Measurements from ENCODE around the gene NISCH.

The NISCH gene

GRCh38 chr3:52512727-52513126, 57.3 kb downstream of the NISCH start:
- DNase-seq (ENCODE audit: extremely low read depth, low read depth), result no peak
- TF ChIP-seq, protein P1, sequence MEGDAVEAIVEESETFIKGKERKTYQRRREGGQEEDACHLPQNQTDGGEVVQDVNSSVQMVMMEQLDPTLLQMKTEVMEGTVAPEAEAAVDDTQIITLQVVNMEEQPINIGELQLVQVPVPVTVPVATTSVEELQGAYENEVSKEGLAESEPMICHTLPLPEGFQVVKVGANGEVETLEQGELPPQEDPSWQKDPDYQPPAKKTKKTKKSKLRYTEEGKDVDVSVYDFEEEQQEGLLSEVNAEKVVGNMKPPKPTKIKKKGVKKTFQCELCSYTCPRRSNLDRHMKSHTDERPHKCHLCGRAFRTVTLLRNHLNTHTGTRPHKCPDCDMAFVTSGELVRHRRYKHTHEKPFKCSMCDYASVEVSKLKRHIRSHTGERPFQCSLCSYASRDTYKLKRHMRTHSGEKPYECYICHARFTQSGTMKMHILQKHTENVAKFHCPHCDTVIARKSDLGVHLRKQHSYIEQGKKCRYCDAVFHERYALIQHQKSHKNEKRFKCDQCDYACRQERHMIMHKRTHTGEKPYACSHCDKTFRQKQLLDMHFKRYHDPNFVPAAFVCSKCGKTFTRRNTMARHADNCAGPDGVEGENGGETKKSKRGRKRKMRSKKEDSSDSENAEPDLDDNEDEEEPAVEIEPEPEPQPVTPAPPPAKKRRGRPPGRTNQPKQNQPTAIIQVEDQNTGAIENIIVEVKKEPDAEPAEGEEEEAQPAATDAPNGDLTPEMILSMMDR (IDR thresholded peaks at IDR 0.05; ENCODE audit: low read depth, low read length), result no peak

DNA sequence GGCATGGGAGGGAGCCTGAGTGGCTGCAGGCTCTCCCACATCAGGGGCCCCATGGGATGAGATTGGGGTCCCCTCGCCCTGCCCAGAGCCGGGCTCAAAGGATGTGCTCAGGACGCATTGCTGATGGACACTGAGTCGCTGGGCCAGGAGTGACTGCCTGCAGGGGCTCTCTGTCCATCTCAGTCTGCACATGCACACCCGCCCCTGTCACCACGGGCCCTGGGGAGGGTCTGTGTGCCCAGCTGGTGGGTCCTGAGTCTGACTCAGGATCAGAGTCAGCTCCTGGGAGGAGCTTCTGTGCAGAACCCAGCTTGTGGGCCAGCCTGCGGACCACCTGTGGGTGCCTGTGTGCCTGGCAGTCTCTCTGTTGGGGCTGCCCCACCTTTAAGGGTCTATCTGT, 57.9 kb downstream of the NISCH start:
- no peak for DNase-seq (ENCODE audit: extremely low read depth, low read depth)
- TF ChIP-seq, protein P1 (IDR thresholded peaks at IDR 0.05; ENCODE audit: low read depth, low read length), result no peak

DNA sequence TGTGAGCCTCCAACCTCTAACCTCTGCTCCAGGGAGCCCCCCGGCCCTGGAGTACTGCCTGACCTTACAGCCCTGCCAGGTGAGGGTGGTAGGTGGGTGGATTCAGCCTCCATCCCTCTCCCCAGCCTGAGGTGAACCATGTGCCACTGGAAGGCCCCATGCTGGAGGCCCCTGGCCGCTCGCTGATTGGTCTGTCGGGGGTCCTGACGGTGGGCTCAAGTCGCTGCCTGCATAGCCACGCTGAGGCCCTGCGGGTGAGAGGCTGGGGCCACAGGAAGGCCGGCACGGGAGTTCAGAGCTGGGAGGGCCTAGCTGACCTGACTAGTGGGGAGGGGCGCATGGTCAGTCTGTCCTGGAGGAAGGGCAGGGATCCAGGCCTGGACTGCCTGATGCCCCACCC, 59.2 kb downstream of the NISCH start:
- TF ChIP-seq, protein P1 (IDR thresholded peaks at IDR 0.05; ENCODE audit: low read depth, low read length), result no peak
- DNase-seq (ENCODE audit: extremely low read depth, low read depth), result no peak

DNA sequence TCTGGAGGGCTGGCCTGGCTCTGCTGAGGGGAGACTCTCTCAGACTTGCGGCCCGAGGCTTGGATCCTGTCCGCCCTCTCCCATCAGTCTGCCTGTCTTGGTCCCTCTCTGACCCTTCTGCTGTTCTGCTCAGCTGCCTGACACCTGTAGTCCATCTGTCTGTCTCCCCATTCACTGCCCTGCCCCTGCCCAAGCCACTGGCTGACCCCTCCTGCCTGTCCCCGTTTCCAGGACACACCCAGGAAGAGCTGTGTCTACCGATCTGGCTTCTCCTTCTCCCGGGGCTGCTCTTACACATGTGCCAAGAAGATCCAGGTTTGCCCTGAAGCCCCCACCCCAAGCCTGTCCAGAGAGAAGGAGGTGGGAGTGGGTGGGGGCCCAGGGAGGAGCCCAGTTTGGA, 59.8 kb downstream of the NISCH start:
- TF ChIP-seq, protein P1 (IDR thresholded peaks at IDR 0.05; ENCODE audit: low read depth, low read length), result no peak
- no peak for DNase-seq (ENCODE audit: extremely low read depth, low read depth)

- no peak for DNase-seq (ENCODE audit: extremely low read depth, low read depth)
- TF ChIP-seq, protein P1 (IDR thresholded peaks at IDR 0.05; ENCODE audit: low read depth, low read length), result no peak
Observed at GRCh38 chr3:52516509-52517195, 61.2 kb downstream of the NISCH start.

GRCh38 chr3:52517796-52518722, 62.7 kb downstream of the NISCH start:
- TF ChIP-seq, protein P1 (IDR thresholded peaks at IDR 0.05; ENCODE audit: low read depth, low read length), result no peak
- DNase-seq (ENCODE audit: extremely low read depth, low read depth), result no peak

Data from AG09319 (cell line).